Activated CD4-positive, alpha-beta memory T cell treated with anti-CD3 and anti-CD28 coated beads, Interleukin-2, amount 10 ng/mL, durations not matched to agents 7 days and 5 days (primary cell): ENCODE measurements around the gene NUDT12. TPM values are rescaled to one million over a fixed set of nuclear protein-coding genes. Genes with fewer than 3 reads are reported as not detected.

Experiments
- CTCF ChIA-PET: fragments of 350-600 bp; sonication (Branson Sonifier 250); formaldehyde crosslinking; loops from one replicate; lab custom pipeline; 2021; ENCODE audit warnings: antibody characterized with exemption, inconsistent platforms; lab: Charles Lee
- POLR2A ChIA-PET: fragments of 350-600 bp; sonication (Branson Sonifier 250); formaldehyde crosslinking; loops from one replicate; lab custom pipeline; 2021; ENCODE audit warnings: antibody characterized with exemption; lab: Charles Lee
- DNase-seq: peaks from one replicate; pipeline ENCODE4 v3.0.0-alpha.2; 2020
- H3K27ac Mint-ChIP-seq: one replicate; pipeline ENCODE4 v1.8.0; 2021; ENCODE audit warnings: mild to moderate bottlenecking, mixed read lengths
- H3K27me3 Mint-ChIP-seq: one replicate; pipeline ENCODE4 v1.8.0; 2021; ENCODE audit warnings: mixed read lengths
- H3K36me3 Mint-ChIP-seq: one replicate; pipeline ENCODE4 v1.8.0; 2021; ENCODE audit warnings: low read depth, mixed read lengths
- H3K4me1 Mint-ChIP-seq: one replicate; pipeline ENCODE4 v1.8.0; 2021; ENCODE audit warnings: mixed read lengths
- H3K4me3 Mint-ChIP-seq: one replicate; pipeline ENCODE4 v1.8.0; 2021; ENCODE audit warnings: mild to moderate bottlenecking, mixed read lengths
- H3K9me3 Mint-ChIP-seq: one replicate; pipeline ENCODE4 v1.8.0; 2021; ENCODE audit warnings: mixed read lengths
- total RNA-seq, 2 experiments: library from RNA; stranded (reverse); gene quantifications; one replicate each; pipeline ENCODE4 v1.2.3, GENCODE V29; 2021

NUDT12 gene
- total RNA-seq, 2 experiments from 2014 or later, result 0.20 to 0.33 TPM

DNA sequence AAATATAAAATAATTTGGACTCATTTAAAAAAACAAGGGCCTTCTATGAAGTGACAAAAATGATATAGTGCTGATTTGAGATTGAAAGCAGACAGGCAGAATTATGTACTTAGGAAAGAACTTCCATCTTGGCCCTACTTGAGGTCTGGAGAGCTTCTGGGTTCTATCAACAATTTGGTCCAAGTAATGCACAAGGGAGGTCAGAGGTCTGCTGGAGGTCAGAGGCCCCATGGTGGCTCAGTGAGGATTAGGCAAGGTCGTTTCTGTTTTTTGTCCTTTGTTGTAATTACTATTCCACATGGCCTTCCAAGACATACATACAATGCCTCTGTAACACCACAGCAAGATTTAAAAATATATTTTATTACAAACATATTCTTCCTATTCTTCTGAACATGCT is 37.2 kb downstream of the NUDT12 start:
- H3K9me3 Mint-ChIP-seq, result no peaks in the 10 kb centered on the region
- ChIA-PET CTCF (no interaction called here), POLR2A (no interaction called here)
- H3K4me3 Mint-ChIP-seq, result no peak overlapping the region
- no peak overlapping the region for H3K27ac Mint-ChIP-seq
- H3K36me3 Mint-ChIP-seq, result no peaks in the 10 kb centered on the region
- DNase-seq, result no peak
- H3K27me3 Mint-ChIP-seq, result peaks cover 1% of the 10 kb centered on the region
- H3K4me1 Mint-ChIP-seq, result peaks cover 1% of the 10 kb centered on the region

DNA sequence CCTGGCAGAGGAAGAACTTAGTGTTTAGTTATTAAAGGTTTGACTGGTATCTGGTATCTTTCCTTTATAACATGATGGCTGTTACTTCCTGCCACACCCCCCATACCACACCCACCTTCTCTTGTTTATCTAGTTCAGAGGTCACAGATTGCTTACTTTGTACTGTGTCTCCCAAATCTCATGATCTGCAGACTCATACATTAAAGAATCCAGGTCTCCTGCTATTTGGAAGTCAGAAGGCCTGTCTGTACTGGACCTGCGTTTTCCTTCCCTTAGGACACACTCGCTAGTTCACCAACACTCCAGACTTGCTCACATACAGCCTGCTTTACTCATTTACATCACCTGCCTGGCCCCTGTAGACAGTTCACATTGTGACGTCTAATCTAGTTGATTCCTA is 39.3 kb downstream of the NUDT12 start:
- DNase-seq, result no peak
- Mint-ChIP-seq H3K27me3 (peaks cover 3% of the 10 kb centered on the region), H3K4me1 (peaks cover 1% of the 10 kb centered on the region), H3K4me3 (no peak overlapping the region), H3K27ac (no peak overlapping the region), H3K36me3 (no peaks in the 10 kb centered on the region), H3K9me3 (no peaks in the 10 kb centered on the region)
- CTCF ChIA-PET, result no interaction called here
- POLR2A ChIA-PET, result no interaction called here

GRCh38 chr5:103522586-103522985 is 40.0 kb downstream of the NUDT12 start:
- ChIA-PET CTCF (no interaction called here), POLR2A (no interaction called here)
- peaks cover 3% of the 10 kb centered on the region for H3K27me3 Mint-ChIP-seq
- H3K27ac Mint-ChIP-seq, result no peak overlapping the region
- no peaks in the 10 kb centered on the region for H3K9me3 Mint-ChIP-seq
- no peak overlapping the region for H3K4me3 Mint-ChIP-seq
- DNase-seq, result no peak
- peaks cover 1% of the 10 kb centered on the region for H3K4me1 Mint-ChIP-seq
- no peaks in the 10 kb centered on the region for H3K36me3 Mint-ChIP-seq

GRCh38 chr5:103519550-103519949 is 43.0 kb downstream of the NUDT12 start:
- H3K4me1 Mint-ChIP-seq, result peaks cover 1% of the 10 kb centered on the region
- no peak for DNase-seq
- peaks cover 1% of the 10 kb centered on the region for H3K27me3 Mint-ChIP-seq
- no peak overlapping the region for H3K4me3 Mint-ChIP-seq
- no peak overlapping the region for H3K27ac Mint-ChIP-seq
- H3K36me3 Mint-ChIP-seq, result no peaks in the 10 kb centered on the region
- no peaks in the 10 kb centered on the region for H3K9me3 Mint-ChIP-seq
- POLR2A ChIA-PET, result no interaction called here
- CTCF ChIA-PET, result no interaction called here

DNA sequence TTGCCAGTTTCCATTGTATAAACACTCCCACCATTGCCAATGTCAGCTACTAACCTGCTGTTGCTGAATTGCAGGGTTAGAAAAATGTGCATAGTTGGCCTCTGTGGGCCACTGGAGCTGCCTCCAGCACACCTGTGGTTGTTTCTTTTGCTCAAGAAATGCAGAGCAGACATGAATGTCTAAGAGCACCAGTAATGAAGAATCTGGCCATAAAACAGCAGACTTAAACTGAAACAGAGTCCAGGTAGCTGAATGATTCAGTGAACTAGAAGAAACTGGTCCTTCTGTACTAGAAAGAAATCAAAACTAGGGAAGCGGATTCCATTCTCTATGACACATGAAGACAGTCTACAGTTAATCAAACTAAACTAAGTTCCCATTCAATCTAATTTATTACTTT is 48.2 kb downstream of the NUDT12 start:
- Mint-ChIP-seq H3K4me1 (no peaks in the 10 kb centered on the region), H3K27ac (no peak overlapping the region), H3K36me3 (no peaks in the 10 kb centered on the region), H3K27me3 (no peaks in the 10 kb centered on the region), H3K9me3 (no peaks in the 10 kb centered on the region), H3K4me3 (no peak overlapping the region)
- DNase-seq, result no peak
- ChIA-PET POLR2A (no interaction called here), CTCF (no interaction called here)

DNA sequence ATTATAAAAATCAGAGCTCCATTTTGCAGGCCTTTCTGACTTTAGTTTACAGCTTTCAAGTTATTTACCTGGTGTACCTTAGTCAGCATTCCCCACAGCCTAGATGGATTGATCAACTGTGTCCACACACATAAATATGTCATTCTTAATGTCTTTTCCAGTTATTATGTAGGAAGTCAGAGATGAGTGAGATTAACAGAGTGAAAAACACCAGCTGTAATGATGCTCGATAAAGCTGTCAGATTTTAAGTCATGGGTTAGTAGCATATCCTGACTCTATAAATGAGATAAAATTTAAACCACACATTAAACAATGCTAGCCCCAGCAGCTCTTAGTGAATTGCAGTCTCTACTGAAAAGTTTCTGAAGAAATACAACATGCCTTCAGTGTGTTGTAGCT is 48.9 kb downstream of the NUDT12 start:
- ChIA-PET POLR2A (no interaction called here), CTCF (no interaction called here)
- Mint-ChIP-seq H3K4me3 (no peak overlapping the region), H3K36me3 (no peaks in the 10 kb centered on the region), H3K9me3 (no peaks in the 10 kb centered on the region), H3K4me1 (no peaks in the 10 kb centered on the region), H3K27ac (no peak overlapping the region), H3K27me3 (no peaks in the 10 kb centered on the region)
- DNase-seq, result no peak

DNA sequence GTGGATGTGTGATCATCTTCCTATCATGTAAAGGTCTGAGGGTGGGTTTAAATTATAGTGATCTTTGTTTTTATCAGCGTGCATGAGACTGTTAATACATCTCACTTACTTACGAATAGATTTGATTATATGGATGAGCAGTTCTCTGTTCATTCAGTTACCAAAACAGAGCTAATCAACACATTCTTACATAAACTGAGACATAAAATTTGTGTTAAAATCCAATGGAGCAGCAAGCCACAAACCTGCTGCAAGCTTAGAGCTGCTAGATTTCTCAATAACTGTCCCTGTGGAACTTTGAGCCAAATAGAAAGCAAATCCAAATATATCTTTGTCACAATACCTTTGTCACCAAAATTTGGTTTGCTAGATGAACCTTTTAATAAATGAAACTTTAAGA is 50.1 kb downstream of the NUDT12 start:
- Mint-ChIP-seq H3K4me1 (no peaks in the 10 kb centered on the region), H3K36me3 (no peaks in the 10 kb centered on the region), H3K27ac (no peak overlapping the region), H3K9me3 (no peaks in the 10 kb centered on the region), H3K4me3 (no peak overlapping the region), H3K27me3 (no peaks in the 10 kb centered on the region)
- DNase-seq, result no peak
- POLR2A ChIA-PET, result no interaction called here
- CTCF ChIA-PET, result no interaction called here

- H3K36me3 Mint-ChIP-seq, result no peaks in the 10 kb centered on the region
- H3K4me1 Mint-ChIP-seq, result no peaks in the 10 kb centered on the region
- H3K27ac Mint-ChIP-seq, result no peak overlapping the region
- no peak overlapping the region for H3K4me3 Mint-ChIP-seq
- DNase-seq, result no peak
- ChIA-PET POLR2A (no interaction called here), CTCF (no interaction called here)
- H3K9me3 Mint-ChIP-seq, result no peaks in the 10 kb centered on the region
- H3K27me3 Mint-ChIP-seq, result no peaks in the 10 kb centered on the region
Observed at GRCh38 chr5:103511554-103511885, 51.1 kb downstream of the NUDT12 start.

- ChIA-PET POLR2A (no interaction called here), CTCF (no interaction called here)
- H3K36me3 Mint-ChIP-seq, result no peaks in the 10 kb centered on the region
- no peak for DNase-seq
- H3K4me3 Mint-ChIP-seq, result no peak overlapping the region
- H3K9me3 Mint-ChIP-seq, result no peaks in the 10 kb centered on the region
- no peaks in the 10 kb centered on the region for H3K4me1 Mint-ChIP-seq
- no peak overlapping the region for H3K27ac Mint-ChIP-seq
- no peaks in the 10 kb centered on the region for H3K27me3 Mint-ChIP-seq
Observed at GRCh38 chr5:103510851-103511553, 51.6 kb downstream of the NUDT12 start.

DNA sequence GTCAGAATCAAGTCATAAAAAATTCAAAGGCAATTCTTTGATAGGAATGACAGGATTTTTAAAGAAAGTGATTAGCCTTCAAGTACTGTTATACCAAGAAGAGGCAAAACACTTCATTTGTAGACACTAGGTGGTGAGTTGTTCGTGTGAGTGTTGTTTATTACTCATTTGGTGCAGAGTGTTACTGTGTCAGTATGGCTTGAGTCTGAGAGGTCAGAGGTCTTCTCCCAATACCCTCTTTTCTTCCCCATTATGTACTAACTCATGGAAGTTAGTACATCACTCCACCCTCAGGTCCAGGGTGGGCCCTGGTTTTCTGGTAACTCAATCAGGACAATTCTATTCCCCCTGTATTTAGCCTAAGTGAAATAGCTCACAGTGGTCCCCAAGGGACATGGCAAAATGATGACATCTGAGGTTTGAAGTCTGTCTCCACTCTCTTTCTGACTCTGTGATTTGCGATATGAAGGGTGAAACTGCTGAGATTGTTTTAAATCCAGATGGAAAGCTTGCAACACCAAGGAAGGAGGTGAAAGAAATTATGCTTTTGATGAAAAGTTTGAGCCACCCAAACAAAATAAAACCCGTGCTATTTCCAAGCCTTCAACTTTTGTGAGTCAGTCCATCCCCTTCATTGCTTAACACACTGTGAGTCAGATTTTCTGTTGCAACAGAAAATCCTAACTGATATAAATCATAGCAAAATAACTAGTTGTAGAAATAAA is 56.8 kb downstream of the NUDT12 start:
- peaks cover 3% of the 10 kb centered on the region for H3K27me3 Mint-ChIP-seq
- ChIA-PET POLR2A (no interaction called here), CTCF (no interaction called here)
- no peak for DNase-seq
- H3K4me3 Mint-ChIP-seq, result no peak overlapping the region
- H3K36me3 Mint-ChIP-seq, result no peaks in the 10 kb centered on the region
- H3K9me3 Mint-ChIP-seq, result no peaks in the 10 kb centered on the region
- H3K4me1 Mint-ChIP-seq, result no peaks in the 10 kb centered on the region
- H3K27ac Mint-ChIP-seq, result no peak overlapping the region

DNA sequence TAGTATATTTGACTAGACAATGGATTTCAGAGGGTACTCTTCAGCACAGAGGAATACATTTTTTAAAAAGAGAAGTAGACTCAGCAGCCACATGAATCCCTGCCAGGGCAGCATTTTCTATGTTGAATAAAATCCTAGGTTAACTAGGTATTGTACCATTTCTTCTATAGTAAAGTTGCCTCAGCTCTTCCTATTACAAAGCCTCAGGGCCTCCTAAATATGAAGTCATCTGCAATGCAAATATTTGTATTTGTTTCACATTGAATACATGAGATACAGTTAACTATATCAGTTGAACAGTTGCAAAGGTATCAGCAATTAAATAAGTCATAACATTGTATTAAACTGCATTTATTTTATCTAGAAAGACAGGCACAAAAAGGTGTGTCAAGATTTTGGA is 59.5 kb downstream of the NUDT12 start:
- ChIA-PET POLR2A (no interaction called here), CTCF (no interaction called here)
- Mint-ChIP-seq H3K27me3 (peaks cover 3% of the 10 kb centered on the region), H3K9me3 (no peaks in the 10 kb centered on the region), H3K4me3 (no peak overlapping the region), H3K27ac (no peak overlapping the region), H3K36me3 (no peaks in the 10 kb centered on the region), H3K4me1 (no peaks in the 10 kb centered on the region)
- no peak for DNase-seq

- POLR2A ChIA-PET, result no interaction called here
- CTCF ChIA-PET, result no interaction called here
- Mint-ChIP-seq H3K9me3 (no peaks in the 10 kb centered on the region), H3K4me1 (no peaks in the 10 kb centered on the region), H3K27me3 (peaks cover 3% of the 10 kb centered on the region), H3K36me3 (no peaks in the 10 kb centered on the region), H3K4me3 (no peak overlapping the region), H3K27ac (no peak overlapping the region)
- DNase-seq, result no peak
Observed at GRCh38 chr5:103502662-103503061, 59.9 kb downstream of the NUDT12 start.
